Prostate gland (tissue), 2 donors: ENCODE measurements around the gene SASH1. TPM values are rescaled to one million over a fixed set of nuclear protein-coding genes. Genes with fewer than 3 reads are reported as not detected.

ENCODE experiments used
- DNase-seq: peaks from one replicate; pipeline ENCODE4 v3.0.0-alpha.2; 2019; ENCODE audit warnings: low spot score
- H3K27ac ChIP-seq, 2 donors: fragments of 200-600 bp; sonication (generic); 2 replicates each; pipeline ENCODE4 v1.5.1; 2017 to 2019
- H3K27me3 ChIP-seq: fragments of 200-600 bp; sonication (generic); replicated peaks from 2 replicates; pipeline ENCODE4 v1.5.1; 2019; ENCODE audit not compliant: insufficient read depth
- H3K36me3 ChIP-seq, 2 donors: fragments of 200-600 bp; sonication (generic); 1 replicate in 1 of 2; 2 replicates in 1 of 2; pipeline versions ENCODE4 v1.5.1 to v1.8.1; 2017 to 2019
- H3K4me1 ChIP-seq: fragments of 200-600 bp; sonication (generic); replicated peaks from 2 replicates; pipeline ENCODE4 v1.5.1; 2019
- H3K4me3 ChIP-seq, 2 donors: fragments of 200-600 bp; sonication (generic); 2 replicates each; pipeline ENCODE4 v1.5.1; 2017 to 2019
- H3K9me3 ChIP-seq: fragments of 200-600 bp; sonication (generic); 2 replicates; pipeline ENCODE4 v1.5.1; 2017
- POLR2A ChIP-seq: fragments of 450-650 bp; IDR thresholded peaks from one replicate; pipeline ENCODE4 v1.6.1; 2016; ENCODE audit warnings: antibody characterized with exemption, mild to moderate bottlenecking
- POLR2AphosphoS5 ChIP-seq: sonication (generic); formaldehyde crosslinking; IDR thresholded peaks from one replicate; pipeline ENCODE4 v1.6.1; 2017; ENCODE audit warnings: antibody characterized with exemption
- whole genome bisulfite sequencing: methylation state at CpG from one replicate; pipeline ENCODE4 v1.1.5; 2018; 5-methylcytosine and 5-hydroxymethylcytosine counted together
- intact Hi-C: fragments of 100-400 bp; cut with DNase I; formaldehyde crosslinking; loops from one replicate; pipeline ENCODE4 v1.14.2; 2022
- total RNA-seq, 2 donors: library from RNA; depleted of rRNA; stranded (reverse); fragments of >200 nt; gene quantifications; one replicate each; pipeline ENCODE4 v1.1.0, GENCODE V29; 2016
- TF ChIP-seq, protein P1 (sequence below), 4 experiments: fragments of 200-600 bp in 2 of 4; fragments of 450-650 bp in 2 of 4; sonication (generic) in 2 of 4; IDR thresholded peaks; 1 replicate in 3 of 4; 2 replicates in 1 of 4; pipeline ENCODE4 v1.5.1; 2016 to 2019; ENCODE audit warnings: antibody characterized with exemption in 4 of 4, mild to moderate bottlenecking in 2 of 4, moderate library complexity in 2 of 4

SASH1 gene
- total RNA-seq, 2 donors from 2014 or later, result 34.3 to 48.6 TPM

- no peak for DNase-seq
- no peaks in the 10 kb centered on the region for H3K27me3 ChIP-seq
- 57% methylated on average over 6 of the region's 6 CpGs for WGBS
- H3K9me3 ChIP-seq, result no peaks in the 10 kb centered on the region
- intact Hi-C loops, result no loop called here
- no peaks in the 10 kb centered on the region for H3K36me3 ChIP-seq
- H3K4me3 ChIP-seq, result no peak overlapping the region
- TF ChIP-seq POLR2AphosphoS5 (no peak), POLR2A (no peak)
- TF ChIP-seq, protein P1, sequence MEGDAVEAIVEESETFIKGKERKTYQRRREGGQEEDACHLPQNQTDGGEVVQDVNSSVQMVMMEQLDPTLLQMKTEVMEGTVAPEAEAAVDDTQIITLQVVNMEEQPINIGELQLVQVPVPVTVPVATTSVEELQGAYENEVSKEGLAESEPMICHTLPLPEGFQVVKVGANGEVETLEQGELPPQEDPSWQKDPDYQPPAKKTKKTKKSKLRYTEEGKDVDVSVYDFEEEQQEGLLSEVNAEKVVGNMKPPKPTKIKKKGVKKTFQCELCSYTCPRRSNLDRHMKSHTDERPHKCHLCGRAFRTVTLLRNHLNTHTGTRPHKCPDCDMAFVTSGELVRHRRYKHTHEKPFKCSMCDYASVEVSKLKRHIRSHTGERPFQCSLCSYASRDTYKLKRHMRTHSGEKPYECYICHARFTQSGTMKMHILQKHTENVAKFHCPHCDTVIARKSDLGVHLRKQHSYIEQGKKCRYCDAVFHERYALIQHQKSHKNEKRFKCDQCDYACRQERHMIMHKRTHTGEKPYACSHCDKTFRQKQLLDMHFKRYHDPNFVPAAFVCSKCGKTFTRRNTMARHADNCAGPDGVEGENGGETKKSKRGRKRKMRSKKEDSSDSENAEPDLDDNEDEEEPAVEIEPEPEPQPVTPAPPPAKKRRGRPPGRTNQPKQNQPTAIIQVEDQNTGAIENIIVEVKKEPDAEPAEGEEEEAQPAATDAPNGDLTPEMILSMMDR (IDR thresholded peaks at IDR 0.05), result no peak
- H3K4me1 ChIP-seq, result no peaks in the 10 kb centered on the region
- no peak overlapping the region for H3K27ac ChIP-seq
These were observed 149.1 kb downstream of the SASH1 start for GRCh38 chr6:148491638-148492251.

GRCh38 chr6:148492654-148493290, 150.1 kb downstream of the SASH1 start:
- DNase-seq, result no peak
- whole genome bisulfite sequencing, result 97% methylated on average over 5 of the region's 5 CpGs
- H3K36me3 ChIP-seq, result no peaks in the 10 kb centered on the region
- H3K4me1 ChIP-seq, result no peaks in the 10 kb centered on the region
- intact Hi-C loops, result no loop called here
- no peaks in the 10 kb centered on the region for H3K27me3 ChIP-seq
- H3K9me3 ChIP-seq, result no peaks in the 10 kb centered on the region
- no peak overlapping the region for H3K4me3 ChIP-seq
- TF ChIP-seq, protein P1 (IDR thresholded peaks at IDR 0.05), result no peak
- TF ChIP-seq POLR2A (no peak), POLR2AphosphoS5 (no peak)
- no peak overlapping the region for H3K27ac ChIP-seq

DNA sequence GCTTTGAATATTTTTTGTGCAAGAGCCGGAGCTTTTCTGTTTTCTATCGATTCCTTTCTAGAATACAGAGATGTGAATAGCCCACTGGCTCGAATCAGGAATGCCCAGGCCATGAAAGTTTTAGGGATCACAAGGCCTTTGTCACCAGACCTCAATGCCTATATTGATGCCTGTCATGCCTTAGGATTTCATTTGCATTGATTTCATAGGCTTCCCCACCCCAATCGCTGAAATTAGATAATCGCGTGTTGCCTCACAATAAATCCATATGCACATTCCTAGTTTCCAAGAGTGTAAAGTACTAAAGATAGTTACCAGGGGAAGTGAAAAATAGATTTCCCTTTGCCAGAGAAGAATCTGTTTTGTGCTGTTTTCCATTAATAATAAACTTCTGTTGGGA, 150.8 kb downstream of the SASH1 start:
- Histone ChIP-seq H3K27me3 (no peaks in the 10 kb centered on the region), H3K4me3 (no peak overlapping the region), H3K9me3 (no peaks in the 10 kb centered on the region), H3K4me1 (no peaks in the 10 kb centered on the region), H3K36me3 (no peaks in the 10 kb centered on the region), H3K27ac (no peak overlapping the region)
- intact Hi-C loops, result no loop called here
- no peak for DNase-seq
- WGBS, result 91% methylated on average over 6 of the region's 6 CpGs
- TF ChIP-seq, protein P1 (IDR thresholded peaks at IDR 0.05), result no peak
- TF ChIP-seq POLR2AphosphoS5 (no peak), POLR2A (no peak)

DNA sequence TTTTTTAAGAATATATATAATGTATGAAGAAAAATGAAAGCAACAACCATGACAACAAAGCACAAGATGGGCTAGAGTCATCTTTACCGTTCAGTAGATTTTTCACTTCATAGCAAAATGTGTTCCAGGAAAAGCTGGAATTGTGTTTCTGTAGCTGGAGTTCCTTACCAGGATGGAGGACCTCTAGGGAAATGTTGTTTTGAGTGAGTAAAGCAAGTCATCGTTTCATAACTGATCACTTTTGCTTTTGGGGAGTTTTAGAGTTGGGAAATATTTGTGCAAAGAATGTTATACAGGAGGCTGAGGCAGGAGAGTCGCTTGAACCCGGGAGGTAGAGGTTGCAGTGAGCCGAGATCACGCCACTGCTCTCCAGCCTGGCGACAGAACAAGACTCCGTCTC, 151.6 kb downstream of the SASH1 start:
- no peak for DNase-seq
- Histone ChIP-seq H3K4me3 (no peak overlapping the region), H3K36me3 (no peaks in the 10 kb centered on the region), H3K9me3 (no peaks in the 10 kb centered on the region), H3K27me3 (no peaks in the 10 kb centered on the region), H3K4me1 (no peaks in the 10 kb centered on the region), H3K27ac (no peak overlapping the region)
- 92% methylated on average over 8 of the region's 8 CpGs for WGBS
- TF ChIP-seq, protein P1 (IDR thresholded peaks at IDR 0.05), result no peak
- TF ChIP-seq POLR2A, result no peak
- TF ChIP-seq POLR2AphosphoS5, result no peak
- intact Hi-C loops, result no loop called here

DNA sequence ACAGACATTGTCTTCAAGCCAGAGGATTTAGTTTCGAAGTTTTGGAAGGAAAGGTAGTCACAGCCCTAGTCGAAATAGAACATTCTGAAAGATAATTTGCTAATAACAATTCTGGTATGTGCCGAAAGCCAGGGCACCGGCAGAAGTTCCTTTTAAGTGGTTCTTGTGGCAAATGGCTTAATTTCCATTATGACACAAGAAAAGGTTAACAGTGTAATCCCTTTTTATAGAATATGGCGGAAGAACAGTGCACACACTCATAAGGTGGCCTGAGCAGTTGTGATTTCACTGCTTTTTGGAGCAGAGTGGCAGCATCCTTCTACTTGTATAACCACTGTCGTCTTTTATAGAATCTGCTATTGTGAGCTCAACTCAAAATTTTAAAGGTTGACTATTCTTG, 152.4 kb downstream of the SASH1 start:
- intact Hi-C loops, result no loop called here
- no peaks in the 10 kb centered on the region for H3K9me3 ChIP-seq
- TF ChIP-seq POLR2A (no peak), POLR2AphosphoS5 (no peak)
- TF ChIP-seq, protein P1 (IDR thresholded peaks at IDR 0.05), result no peak
- no peak overlapping the region for H3K27ac ChIP-seq
- no peaks in the 10 kb centered on the region for H3K4me1 ChIP-seq
- no peaks in the 10 kb centered on the region for H3K27me3 ChIP-seq
- DNase-seq, result no peak
- H3K4me3 ChIP-seq, result no peak overlapping the region
- H3K36me3 ChIP-seq, result no peaks in the 10 kb centered on the region
- WGBS, result 73% methylated on average over 6 of the region's 6 CpGs
